ENCODE measurements around the gene SLC35F3. TPM values are rescaled to one million over a fixed set of nuclear protein-coding genes. Genes with fewer than 3 reads are reported as not detected.

SLC35F3 gene
- total and polyA plus RNA-seq, 4 donors, result 0.01 to 0.37 (median 0.08) TPM; not detected in 1

- Histone ChIP-seq H3K9ac (ENCODE audit: low read depth in 1 of 2, low read length in 2 of 2) (no peak overlapping the region), H3K27me3 (ENCODE audit: control insufficient read depth in 4 of 4, insufficient read depth in 4 of 4, low read length in 3 of 4) (peaks cover 0 to 4% (median under 1%) of the 10 kb centered on the region in 4 donors), H3K36me3 (ENCODE audit: control insufficient read depth in 4 of 4, insufficient read depth in 3 of 4, low read depth in 1 of 4, low read length in 3 of 4) (no peaks in the 10 kb centered on the region), H3K4me3 (ENCODE audit: low read depth in 1 of 3, low read length in 3 of 3) (no peak overlapping the region), H3K27ac (ENCODE audit: low read depth in 1 of 2, low read length in 2 of 2) (no peak overlapping the region), H3K9me3 (ENCODE audit: control insufficient read depth in 4 of 4, low read length in 3 of 4) (peaks cover 3 to 13% (median 5%) of the 10 kb centered on the region in 4 donors), H3K4me1 (ENCODE audit: control insufficient read depth in 4 of 4, insufficient read depth in 4 of 4, low read length in 3 of 4) (no peaks in the 10 kb centered on the region)
- no peak for TF ChIP-seq REST (IDR thresholded peaks at IDR 0.05)
- no peak for TF ChIP-seq HNF4A (conservative IDR thresholded peaks at IDR 0.05)
- no peak for TF ChIP-seq HNF4G (IDR thresholded peaks at IDR 0.05)
- no peak for TF ChIP-seq YY1 (IDR thresholded peaks at IDR 0.05)
- TF ChIP-seq EGR1 (IDR thresholded peaks at IDR 0.05; ENCODE audit: low read depth in 2 of 2), result no peak
- TF ChIP-seq CTCF (IDR thresholded peaks at IDR 0.05; ENCODE audit: low read depth, low read length, missing input control), result no peak
- no peak for TF ChIP-seq MAX (IDR thresholded peaks at IDR 0.05)
- TF ChIP-seq GABPA (IDR thresholded peaks at IDR 0.05 in 1 of 2, conservative IDR thresholded peaks at IDR 0.05 in 1 of 2), result no peak
- no peak for TF ChIP-seq NR2F2 (IDR thresholded peaks at IDR 0.05)
- TF ChIP-seq ZBTB33 (IDR thresholded peaks at IDR 0.05), result no peak
- no peak for TF ChIP-seq JUND (IDR thresholded peaks at IDR 0.05)
- TF ChIP-seq FOXA1 (IDR thresholded peaks at IDR 0.05), result no peak
- no peak for TF ChIP-seq ATF3 (IDR thresholded peaks at IDR 0.05)
- TF ChIP-seq SP1 (IDR thresholded peaks at IDR 0.05), result no peak
- no peak for TF ChIP-seq FOXA2 (IDR thresholded peaks at IDR 0.05)
- WGBS, result 78% methylated on average over 1 of the region's 1 CpG
- DNase-seq (ENCODE audit: low spot score), result no peak
Measured at GRCh38 chr1:234094172-234094571, 189.7 kb downstream of the SLC35F3 start.

- TF ChIP-seq FOXA2 (IDR thresholded peaks at IDR 0.05) (no peak), RAD21 (IDR thresholded peaks at IDR 0.05) (no peak), NR2F2 (IDR thresholded peaks at IDR 0.05) (no peak), MAX (IDR thresholded peaks at IDR 0.05) (no peak), SP1 (IDR thresholded peaks at IDR 0.05) (no peak), YY1 (IDR thresholded peaks at IDR 0.05) (no peak), HNF4A (conservative IDR thresholded peaks at IDR 0.05) (no peak), CTCF (IDR thresholded peaks at IDR 0.05; ENCODE audit: low read depth, low read length, missing input control) (no peak), EGR1 (IDR thresholded peaks at IDR 0.05; ENCODE audit: low read depth in 2 of 2) (no peak)
- Histone ChIP-seq H3K4me3 (ENCODE audit: low read depth in 1 of 3, low read length in 3 of 3) (no peak overlapping the region), H3K9me3 (ENCODE audit: control insufficient read depth in 4 of 4, low read length in 3 of 4) (no peaks in the 10 kb centered on the region), H3K36me3 (ENCODE audit: control insufficient read depth in 4 of 4, insufficient read depth in 3 of 4, low read depth in 1 of 4, low read length in 3 of 4) (no peaks in the 10 kb centered on the region), H3K27me3 (ENCODE audit: control insufficient read depth in 4 of 4, insufficient read depth in 4 of 4, low read length in 3 of 4) (peaks cover 0 to 4% (median under 1%) of the 10 kb centered on the region in 4 donors), H3K9ac (ENCODE audit: low read depth in 1 of 2, low read length in 2 of 2) (no peak overlapping the region), H3K27ac (ENCODE audit: low read depth in 1 of 2, low read length in 2 of 2) (no peak overlapping the region), H3K4me1 (ENCODE audit: control insufficient read depth in 4 of 4, insufficient read depth in 4 of 4, low read length in 3 of 4) (no peaks in the 10 kb centered on the region)
- no peak for DNase-seq (ENCODE audit: low spot score)
- 56% methylated on average over 7 of the region's 7 CpGs for WGBS
Measured at GRCh38 chr1:234096161-234096770, 191.8 kb downstream of the SLC35F3 start.
